Astrocyte (in vitro differentiated cells and primary cell): ENCODE results near the gene STK33.

Source experiments
- CTCF ChIP-seq: IDR thresholded peaks from 2 replicates; pipeline ENCODE4 v1.5.1; 2011; ENCODE audit warnings: low read depth, mild to moderate bottlenecking, inconsistent platforms, low read length, moderate library complexity; ENCODE audit not compliant: insufficient read depth
- EZH2 ChIP-seq: IDR thresholded peaks from 2 replicates; pipeline ENCODE4 v1.6.1; 2012; ENCODE audit warnings: mild to moderate bottlenecking, low read length, inconsistent platforms; ENCODE audit not compliant: insufficient read depth

- TF ChIP-seq CTCF (no peak), EZH2 (no peak)
Measured at GRCh38 chr11:8426076-8426475, 168.0 kb downstream of the STK33 start.
